RWPE1 (cell line): ENCODE measurements around the gene FRMD3.

ENCODE experiments used
- CTCF ChIA-PET: fragments of 350-600 bp; sonication (Branson Sonifier 250); formaldehyde crosslinking; extraction: SDS; loops from one replicate; lab custom pipeline; 2021; lab: Yijun Ruan, JAX
- POLR2A ChIA-PET: fragments of 400-600 bp; formaldehyde crosslinking; extraction: SDS; loops from one replicate; lab custom pipeline; 2020; ENCODE audit warnings: antibody characterized with exemption; ENCODE audit not compliant: low non-redundant PET; lab: Yijun Ruan, JAX
- DNase-seq: peaks from one replicate; pipeline ENCODE4 v3.0.0; 2012; ENCODE audit warnings: low spot score
- H3K27ac ChIP-seq: fragments of 450-650 bp; 2 replicates; pipeline ENCODE4 v1.5.1; 2017
- TF ChIP-seq, protein P1 (sequence below): fragments of 450-650 bp; conservative IDR thresholded peaks from 2 replicates; pipeline ENCODE4 v1.5.1; 2017; ENCODE audit warnings: low read depth, mild to moderate bottlenecking

Gene FRMD3

GRCh38 chr9:83197591-83197990 is 340.6 kb downstream of the FRMD3 start:
- H3K27ac ChIP-seq: no peak overlapping the region
- CTCF ChIA-PET: interaction anchor here (0.6 to 3.0 kb wide), 2 partner anchors 22 to 601 kb away, joined by 3 to 8 read pairs; no protein-coding TSS in a partner anchor
- POLR2A ChIA-PET: no interaction called here
- TF ChIP-seq, protein P1, sequence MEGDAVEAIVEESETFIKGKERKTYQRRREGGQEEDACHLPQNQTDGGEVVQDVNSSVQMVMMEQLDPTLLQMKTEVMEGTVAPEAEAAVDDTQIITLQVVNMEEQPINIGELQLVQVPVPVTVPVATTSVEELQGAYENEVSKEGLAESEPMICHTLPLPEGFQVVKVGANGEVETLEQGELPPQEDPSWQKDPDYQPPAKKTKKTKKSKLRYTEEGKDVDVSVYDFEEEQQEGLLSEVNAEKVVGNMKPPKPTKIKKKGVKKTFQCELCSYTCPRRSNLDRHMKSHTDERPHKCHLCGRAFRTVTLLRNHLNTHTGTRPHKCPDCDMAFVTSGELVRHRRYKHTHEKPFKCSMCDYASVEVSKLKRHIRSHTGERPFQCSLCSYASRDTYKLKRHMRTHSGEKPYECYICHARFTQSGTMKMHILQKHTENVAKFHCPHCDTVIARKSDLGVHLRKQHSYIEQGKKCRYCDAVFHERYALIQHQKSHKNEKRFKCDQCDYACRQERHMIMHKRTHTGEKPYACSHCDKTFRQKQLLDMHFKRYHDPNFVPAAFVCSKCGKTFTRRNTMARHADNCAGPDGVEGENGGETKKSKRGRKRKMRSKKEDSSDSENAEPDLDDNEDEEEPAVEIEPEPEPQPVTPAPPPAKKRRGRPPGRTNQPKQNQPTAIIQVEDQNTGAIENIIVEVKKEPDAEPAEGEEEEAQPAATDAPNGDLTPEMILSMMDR: no peak
- DNase-seq: no peak

DNA sequence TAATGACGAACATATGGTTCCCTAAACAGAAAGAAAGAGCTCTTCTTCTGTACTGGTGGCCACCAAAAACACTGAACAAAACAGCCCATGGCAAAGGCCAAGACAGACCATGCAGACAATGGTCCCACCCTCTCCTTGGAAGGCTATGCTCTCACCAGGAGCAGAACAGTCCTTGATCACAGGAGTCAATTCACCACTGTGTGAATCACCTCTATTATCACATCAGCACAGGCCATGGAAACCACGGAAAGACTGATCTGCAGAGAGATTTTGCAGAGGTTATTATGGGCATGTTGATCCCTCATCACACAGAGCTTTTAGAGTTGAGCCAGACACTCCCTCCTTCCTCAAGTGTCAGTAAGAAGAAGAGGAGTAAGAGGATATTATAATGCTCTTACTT is 341.3 kb downstream of the FRMD3 start:
- ChIA-PET CTCF (interaction anchor here (3.0 kb wide), 1 partner anchor 23 kb away, joined by 8 read pairs; no protein-coding TSS in a partner anchor), POLR2A (no interaction called here)
- DNase-seq: no peak

More for the DNA sequence above, 341.3 kb downstream of the FRMD3 start:
- no peak overlapping the region for H3K27ac ChIP-seq
- TF ChIP-seq, protein P1: no peak
